Kidney (tissue), 14 donors: Measurements from ENCODE around the gene COX7A2. TPM values are rescaled to one million over a fixed set of nuclear protein-coding genes. Genes with fewer than 3 reads are reported as not detected.
A peak's percentile ranks its signal among the peaks of the same experiment; 100 is the strongest.

Experiments
- DNase-seq, 5 donors: peaks; one replicate each; pipeline ENCODE4 v3.0.0-alpha.2; 2013 to 2020
- FAIRE-seq: peaks from 2 replicates; lab custom pipeline; 2012; peaks lifted over from hg19 to GRCh38; lab: Jason Lieb, UNC
- H3K27ac ChIP-seq, 2 donors: one replicate each; pipeline ENCODE4 v1.7.0; 2013; ENCODE audit warnings: low read depth in 2 of 2, low read length in 2 of 2, inconsistent platforms in 1 of 2
- H3K27me3 ChIP-seq: one replicate; pipeline ENCODE4 v1.7.1; 2013; ENCODE audit warnings: low read length, inconsistent platforms; ENCODE audit not compliant: control insufficient read depth, insufficient read depth
- H3K36me3 ChIP-seq, 3 donors: one replicate each; pipeline versions ENCODE4 v1.7.0 to v1.7.1; 2013; ENCODE audit warnings: low read length in 3 of 3, control low read depth in 1 of 3, inconsistent platforms in 1 of 3; ENCODE audit not compliant: insufficient read depth in 3 of 3, control insufficient read depth in 2 of 3
- H3K4me1 ChIP-seq, 3 donors: one replicate each; pipeline versions ENCODE4 v1.7.0 to v1.7.1; 2013; ENCODE audit warnings: low read length in 3 of 3, inconsistent platforms in 1 of 3, low read depth in 1 of 3; ENCODE audit not compliant: control insufficient read depth in 2 of 3, insufficient read depth in 2 of 3
- H3K4me3 ChIP-seq, 3 donors: one replicate each; pipeline versions ENCODE4 v1.7.0 to v1.8.1; 2013; ENCODE audit warnings: low read length in 3 of 3, control low read depth in 1 of 3, inconsistent platforms in 1 of 3
- H3K9ac ChIP-seq, 3 donors: one replicate each; pipeline versions ENCODE4 v1.7.0 to v1.7.1; 2013; ENCODE audit warnings: low read length in 3 of 3, control low read depth in 1 of 3, inconsistent platforms in 1 of 3
- H3K9me3 ChIP-seq, 3 donors: one replicate each; pipeline versions ENCODE4 v1.7.0 to v1.7.1; 2013; ENCODE audit warnings: low read length in 3 of 3, control low read depth in 1 of 3, inconsistent platforms in 1 of 3; ENCODE audit not compliant: control insufficient read depth in 2 of 3, insufficient read depth in 1 of 3
- CTCF ChIP-seq: IDR thresholded peaks from 3 replicates; pipeline ENCODE4 v1.5.1; 2012; ENCODE audit warnings: mild to moderate bottlenecking, moderate library complexity, borderline replicate concordance; ENCODE audit not compliant: insufficient read depth; ENCODE audit errors: extremely low read depth
- intact Hi-C: fragments of 100-400 bp; cut with DNase I; formaldehyde crosslinking; loops from one replicate; pipeline ENCODE4 v1.11.1; 2022
- polyA plus RNA-seq: library from polyadenylated mRNA; stranded (reverse); fragments of 350-450 nt; fragmentation: Illumina TruSeq; extraction: RNeasy Lipid Tissue Mini Kit (QIAGEN cat#74804); gene quantifications from one replicate; pipeline ENCODE4 v1.2.3, GENCODE V29; 2014; ENCODE audit warnings: low read depth, low replicate concordance; ENCODE audit not compliant: insufficient read depth
- total RNA-seq: library from RNA; stranded (reverse); fragmentation: NEBNext Ultra II Directional; extraction: Animal tissue kit (Norgen Biotek cat#: 25700); gene quantifications from one replicate; pipeline ENCODE4 v1.2.1, GENCODE V29; 2021
- donor health status: control.
- donor health status: control.
- donor health status: control.
- donor health status: control.
- donor health status: control.
- donor health status: DM: yes; HTN: yes; CAD: no.
- donor health status: Normal renal cell carcinoma (clear cell type).

Gene COX7A2
- total and polyA plus RNA-seq, 2 donors from 2014 or later: 315 to 812 TPM

- no peak for TF ChIP-seq CTCF
- H3K4me1 ChIP-seq: peaks cover 0 to 12% (median 0%) of the 10 kb centered on the region in 3 donors
- no peaks in the 10 kb centered on the region for H3K9me3 ChIP-seq
- no peak overlapping the region for H3K27ac ChIP-seq
- peaks cover 5% of the 10 kb centered on the region for H3K27me3 ChIP-seq
- peak overlapping the region in 2 of 3 donors; percentile 28 to 40 for H3K4me3 ChIP-seq
- DNase-seq: peak in 1 of 5 donors; percentile 56
- H3K36me3 ChIP-seq: no peaks in the 10 kb centered on the region
- no peak for FAIRE-seq
- no peak overlapping the region for H3K9ac ChIP-seq
- intact Hi-C loops: no loop called here
Measured at GRCh38 chr6:75202676-75203131, 40.9 kb downstream of the COX7A2 start.

- DNase-seq (peak in 4 of 5 donors; percentile 54 to 78 (median 58)), FAIRE-seq (no peak)
- Histone ChIP-seq H3K27me3 (peaks cover 5% of the 10 kb centered on the region), H3K4me3 (peak overlapping the region in 2 of 3 donors; percentile 28 to 40), H3K9me3 (no peaks in the 10 kb centered on the region), H3K9ac (no peak overlapping the region), H3K36me3 (no peaks in the 10 kb centered on the region), H3K4me1 (peaks cover 0 to 9% (median 0%) of the 10 kb centered on the region in 3 donors), H3K27ac (no peak overlapping the region)
- intact Hi-C loops: no loop called here
- no peak for TF ChIP-seq CTCF
Measured at GRCh38 chr6:75201901-75202672, 41.5 kb downstream of the COX7A2 start.

GRCh38 chr6:75201021-75201420, 42.6 kb downstream of the COX7A2 start:
- H3K4me3 ChIP-seq: no peak overlapping the region
- intact Hi-C loops: no loop called here
- FAIRE-seq (no peak), DNase-seq (no peak)
- peaks cover 2% of the 10 kb centered on the region for H3K27me3 ChIP-seq
- H3K36me3 ChIP-seq: no peaks in the 10 kb centered on the region
- H3K4me1 ChIP-seq: peaks cover 0 to 9% (median 0%) of the 10 kb centered on the region in 3 donors
- TF ChIP-seq CTCF: no peak
- H3K9ac ChIP-seq: no peak overlapping the region
- no peak overlapping the region for H3K27ac ChIP-seq
- no peaks in the 10 kb centered on the region for H3K9me3 ChIP-seq
